ENCODE results near the gene LRRFIP1.
A peak's percentile ranks its signal among the peaks of the same experiment; 100 is the strongest.

Gene LRRFIP1

GRCh38 chr2:237723023-237723422, 95.6 kb downstream of the LRRFIP1 start:
- H3K4me3 ChIP-seq (ENCODE audit: low read length), result no peak overlapping the region
- no peak for DNase-seq (ENCODE audit: low read depth)
- TF ChIP-seq CTCF (IDR thresholded peaks at IDR 0.05; ENCODE audit: insufficient read depth, low read depth, low read length, missing control alignments), result no peak

- no peak for TF ChIP-seq CTCF (IDR thresholded peaks at IDR 0.05; ENCODE audit: insufficient read depth, low read depth, low read length, missing control alignments)
- DNase-seq (ENCODE audit: low read depth), result peak; percentile 65
- H3K4me3 ChIP-seq (ENCODE audit: low read length), result no peak overlapping the region
Measured at GRCh38 chr2:237723602-237724001, 96.2 kb downstream of the LRRFIP1 start.

- DNase-seq (ENCODE audit: low read depth), result no peak
- no peak overlapping the region for H3K4me3 ChIP-seq (ENCODE audit: low read length)
- no peak for TF ChIP-seq CTCF (IDR thresholded peaks at IDR 0.05; ENCODE audit: insufficient read depth, low read depth, low read length, missing control alignments)
Measured at GRCh38 chr2:237724811-237725478, 97.6 kb downstream of the LRRFIP1 start.

- no peak for TF ChIP-seq CTCF (IDR thresholded peaks at IDR 0.05; ENCODE audit: insufficient read depth, low read depth, low read length, missing control alignments)
- H3K4me3 ChIP-seq (ENCODE audit: low read length), result no peak overlapping the region
Measured at GRCh38 chr2:237725661-237726060, 98.3 kb downstream of the LRRFIP1 start.

GRCh38 chr2:237726401-237726830, 99.0 kb downstream of the LRRFIP1 start:
- DNase-seq (ENCODE audit: low read depth), result peak; percentile 60
- no peak for TF ChIP-seq CTCF (IDR thresholded peaks at IDR 0.05; ENCODE audit: insufficient read depth, low read depth, low read length, missing control alignments)
- H3K4me3 ChIP-seq (ENCODE audit: low read length), result no peak overlapping the region

More at GRCh38 chr2:237725661-237726060, 98.3 kb downstream of the LRRFIP1 start:
- peak; percentile 29 for DNase-seq (ENCODE audit: low read depth)

- H3K4me3 ChIP-seq (ENCODE audit: low read length), result no peak overlapping the region
- TF ChIP-seq CTCF (IDR thresholded peaks at IDR 0.05; ENCODE audit: insufficient read depth, low read depth, low read length, missing control alignments), result no peak
- peak; percentile 90 for DNase-seq (ENCODE audit: low read depth)
Measured at GRCh38 chr2:237727363-237727762, 100.0 kb downstream of the LRRFIP1 start.

Measured in epithelial cell of esophagus (primary cell).